Fibroblast of the aortic adventitia (primary cell): Measurements from ENCODE around the gene SIGLEC1. TPM values are rescaled to one million over a fixed set of nuclear protein-coding genes. Genes with fewer than 3 reads are reported as not detected.

ENCODE experiments used
- DNase-seq: peaks from one replicate; pipeline ENCODE4 v3.0.0-alpha.2; 2010; ENCODE audit warnings: low read depth
- H3K4me3 ChIP-seq: 2 replicates; pipeline ENCODE4 v1.5.1; 2011; ENCODE audit warnings: low read depth, mild to moderate bottlenecking, control low read depth, low read length, moderate library complexity
- total RNA-seq: library from RNA; depleted of rRNA; stranded (reverse); fragments of >200 nt; gene quantifications from 2 replicates; pipeline ENCODE4 v1.2.3, GENCODE V29; 2012; ENCODE audit warnings: low replicate concordance
- TF ChIP-seq, protein P1 (sequence below): IDR thresholded peaks from 2 replicates; pipeline ENCODE4 v1.5.1; 2011; ENCODE audit warnings: mild to moderate bottlenecking, low read length, control low read depth, inconsistent platforms; ENCODE audit not compliant: insufficient read depth

SIGLEC1 gene
- total RNA-seq, 1 donor, result not detected

DNA sequence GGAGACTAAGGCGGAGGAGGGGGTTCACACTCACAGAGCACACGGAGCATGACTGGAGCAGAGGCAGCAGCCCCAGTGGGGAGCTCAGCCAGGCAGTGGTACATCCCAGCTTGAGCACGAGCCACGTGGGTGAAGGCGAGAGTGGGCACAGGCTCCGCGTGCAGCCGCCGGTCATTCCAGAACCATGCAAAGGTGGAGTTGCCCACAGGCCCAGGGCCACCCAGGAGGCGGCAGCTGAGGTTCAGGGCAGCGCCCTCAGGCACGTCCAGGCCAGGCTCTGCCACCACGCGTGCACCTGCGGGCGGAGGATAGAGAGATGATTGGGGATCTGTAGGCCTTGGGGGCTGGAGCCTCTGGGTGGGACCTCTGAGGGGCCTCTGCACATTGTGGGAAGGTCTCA, 21.1 kb downstream of the SIGLEC1 start:
- TF ChIP-seq, protein P1, sequence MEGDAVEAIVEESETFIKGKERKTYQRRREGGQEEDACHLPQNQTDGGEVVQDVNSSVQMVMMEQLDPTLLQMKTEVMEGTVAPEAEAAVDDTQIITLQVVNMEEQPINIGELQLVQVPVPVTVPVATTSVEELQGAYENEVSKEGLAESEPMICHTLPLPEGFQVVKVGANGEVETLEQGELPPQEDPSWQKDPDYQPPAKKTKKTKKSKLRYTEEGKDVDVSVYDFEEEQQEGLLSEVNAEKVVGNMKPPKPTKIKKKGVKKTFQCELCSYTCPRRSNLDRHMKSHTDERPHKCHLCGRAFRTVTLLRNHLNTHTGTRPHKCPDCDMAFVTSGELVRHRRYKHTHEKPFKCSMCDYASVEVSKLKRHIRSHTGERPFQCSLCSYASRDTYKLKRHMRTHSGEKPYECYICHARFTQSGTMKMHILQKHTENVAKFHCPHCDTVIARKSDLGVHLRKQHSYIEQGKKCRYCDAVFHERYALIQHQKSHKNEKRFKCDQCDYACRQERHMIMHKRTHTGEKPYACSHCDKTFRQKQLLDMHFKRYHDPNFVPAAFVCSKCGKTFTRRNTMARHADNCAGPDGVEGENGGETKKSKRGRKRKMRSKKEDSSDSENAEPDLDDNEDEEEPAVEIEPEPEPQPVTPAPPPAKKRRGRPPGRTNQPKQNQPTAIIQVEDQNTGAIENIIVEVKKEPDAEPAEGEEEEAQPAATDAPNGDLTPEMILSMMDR, result no peak
- H3K4me3 ChIP-seq, result no peak overlapping the region
- DNase-seq, result no peak

DNA sequence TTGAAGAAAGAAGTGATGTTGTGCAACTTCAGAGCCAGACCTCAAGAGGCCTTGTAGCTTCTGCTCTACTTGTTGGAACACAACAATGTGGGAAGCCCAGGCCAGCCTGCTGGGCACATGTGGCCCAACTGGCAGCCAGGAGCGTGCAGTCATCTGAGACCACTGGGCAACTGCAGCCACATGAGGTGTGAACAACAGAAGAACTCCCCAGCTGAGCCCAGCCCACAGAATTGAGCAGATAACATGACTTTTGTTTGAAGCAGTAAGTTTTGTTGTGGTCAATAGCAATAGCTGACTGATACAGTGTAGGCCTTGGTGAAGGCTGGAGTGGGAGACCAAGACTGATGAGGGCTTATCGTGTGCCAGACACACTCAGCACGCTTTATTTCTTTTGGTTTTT, 22.0 kb downstream of the SIGLEC1 start:
- no peak for DNase-seq
- TF ChIP-seq, protein P1, result no peak
- H3K4me3 ChIP-seq, result no peak overlapping the region

DNA sequence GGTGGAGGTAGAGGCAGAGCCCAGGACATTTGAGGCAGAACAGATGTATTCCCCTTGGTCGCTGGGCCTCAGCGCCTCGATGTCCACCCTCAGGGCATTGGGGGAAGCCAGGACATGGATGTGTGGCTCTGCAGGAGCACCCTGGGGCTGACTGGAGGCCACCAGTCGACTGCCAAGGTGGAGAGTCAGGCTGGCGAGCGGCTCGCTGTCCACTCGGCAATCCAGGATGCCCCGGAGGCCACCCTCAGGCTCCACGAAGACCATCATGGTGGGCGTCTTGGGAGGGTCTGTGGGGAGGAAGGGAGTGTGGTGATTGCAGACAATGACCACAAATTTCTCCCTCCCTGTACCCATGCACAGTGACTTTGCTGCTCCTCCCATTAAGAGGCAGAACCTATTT, 22.4 kb downstream of the SIGLEC1 start:
- no peak for DNase-seq
- no peak overlapping the region for H3K4me3 ChIP-seq
- TF ChIP-seq, protein P1, result no peak

DNA sequence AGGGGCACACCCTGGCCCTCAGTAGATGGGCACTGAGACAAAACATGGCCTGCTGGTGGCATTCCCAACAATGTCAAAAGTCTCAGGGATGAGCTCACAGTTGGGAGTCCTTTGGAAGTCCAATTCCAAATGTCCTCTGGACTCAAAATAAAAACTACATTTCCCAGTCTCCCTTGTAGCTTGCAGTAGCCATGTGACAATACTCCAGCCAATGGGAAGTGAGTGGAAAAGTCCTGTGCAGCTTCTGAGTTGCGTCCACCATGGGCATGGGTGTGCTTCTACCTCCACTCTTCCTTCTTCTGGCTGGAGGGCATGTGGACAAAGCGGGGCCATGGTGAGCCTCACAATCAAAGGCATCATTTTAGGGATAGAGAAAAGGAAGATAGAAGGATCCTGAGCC, 24.7 kb downstream of the SIGLEC1 start:
- TF ChIP-seq, protein P1, result no peak
- peak; percentile 80 for DNase-seq
- H3K4me3 ChIP-seq, result no peak overlapping the region

DNA sequence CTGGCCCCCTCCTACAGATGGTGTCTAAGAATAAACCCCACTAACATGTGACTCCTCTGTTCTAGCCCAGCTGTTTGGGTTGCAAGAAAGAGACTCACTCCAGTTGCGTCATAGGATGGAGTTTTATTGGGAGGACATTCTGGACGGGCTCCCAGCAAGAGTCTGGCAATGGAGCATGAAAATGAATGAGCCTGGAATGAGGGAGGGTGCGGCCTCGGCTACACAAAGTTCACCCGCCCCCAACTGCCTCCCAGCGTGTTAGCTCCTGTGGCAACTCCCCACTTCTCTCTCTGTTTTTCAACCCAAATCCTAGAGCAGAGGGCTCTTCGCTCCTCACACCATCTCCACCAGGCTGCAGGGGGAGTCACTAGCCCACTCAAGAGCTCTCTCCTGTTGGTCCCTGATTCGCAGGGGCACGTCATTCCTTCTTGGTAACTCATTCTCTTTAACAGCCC, 25.5 kb downstream of the SIGLEC1 start:
- peak; percentile 97 for DNase-seq
- TF ChIP-seq, protein P1, result no peak
- H3K4me3 ChIP-seq, result no peak overlapping the region

DNA sequence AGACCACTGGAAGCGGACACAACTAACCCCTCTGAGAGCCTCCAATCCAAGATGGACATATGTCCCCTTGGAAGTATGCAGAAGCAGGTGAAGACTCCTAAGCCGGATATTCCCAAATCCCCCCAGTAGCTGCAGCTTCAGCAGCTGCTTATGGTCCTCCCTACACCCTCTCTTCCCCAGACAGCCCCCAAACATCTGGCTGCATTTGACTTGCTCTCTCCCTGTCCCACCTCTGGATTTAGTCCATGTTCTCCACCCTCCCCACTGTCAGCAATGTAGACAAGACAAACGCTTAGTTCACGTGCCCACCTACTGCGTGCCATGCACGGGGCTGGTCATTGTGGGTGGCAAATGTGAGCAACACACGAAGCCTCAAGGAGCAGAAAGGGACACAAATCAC, 26.0 kb downstream of the SIGLEC1 start:
- no peak for DNase-seq

DNA sequence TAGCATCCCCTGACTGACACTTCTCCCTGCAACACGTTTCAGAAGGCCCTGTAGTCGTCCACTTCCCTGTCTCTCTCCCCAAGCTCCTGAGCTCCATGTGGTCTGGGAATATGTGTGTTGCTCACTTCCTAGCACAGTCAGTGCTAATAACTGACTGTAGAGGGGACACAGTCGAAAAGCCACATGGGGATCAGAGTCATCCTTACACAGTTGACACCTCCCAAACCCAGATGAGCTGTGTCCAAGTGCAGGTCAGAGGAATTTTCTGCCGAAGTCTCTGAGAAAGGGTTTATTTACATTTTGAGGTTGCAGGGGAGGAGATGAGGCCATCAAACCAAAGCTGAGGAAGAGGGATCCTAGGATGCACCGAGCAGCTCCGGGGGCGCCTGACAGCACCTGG, 27.1 kb downstream of the SIGLEC1 start:
- H3K4me3 ChIP-seq, result no peak overlapping the region
- TF ChIP-seq, protein P1, result no peak
- no peak for DNase-seq

More for the DNA sequence above, 26.0 kb downstream of the SIGLEC1 start:
- TF ChIP-seq, protein P1, result no peak
- H3K4me3 ChIP-seq, result no peak overlapping the region
